ENCODE measurements around the gene TMEM182. TPM values are rescaled to one million over a fixed set of nuclear protein-coding genes. Genes with fewer than 3 reads are reported as not detected.

Gene TMEM182
- total RNA-seq, 4 donors from 2014 or later, result 3.7 to 3.8 TPM; not detected in 2

GRCh38 chr2:102748107-102748506 lies 13.7 kb upstream of the TMEM182 start:
- Histone ChIP-seq H3K27ac (no peak overlapping the region), H3K4me1 (no peaks in the 10 kb centered on the region), H3K36me3 (no peaks in the 10 kb centered on the region), H3K9me3 (no peaks in the 10 kb centered on the region), H3K4me3 (no peak overlapping the region), H3K27me3 (no peaks in the 10 kb centered on the region)
- WGBS, 2 donors (ENCODE audit: low coverage in 1 of 2), result 87 to 96% methylated on average over 2 to 4 of the region's 4 CpGs
- intact Hi-C loops (cut with DNase I; ENCODE audit: low total_unique reads), result no loop called here
- in situ Hi-C loops (cut with MboI; ENCODE audit: low pct_ligation_motif_present in 1 of 4, low pct_unique_long_range_greater_than_20kb in 1 of 4, low sequenced_read_pairs in 3 of 4), result no loop called here
- no peak for DNase-seq
- TF ChIP-seq POLR2A (IDR thresholded peaks at IDR 0.05), result no peak
- TF ChIP-seq EP300 (IDR thresholded peaks at IDR 0.05; ENCODE audit: low read depth), result no peak
- TF ChIP-seq CTCF (IDR thresholded peaks at IDR 0.05), result no peak
- no peak for TF ChIP-seq POLR2AphosphoS5 (IDR thresholded peaks at IDR 0.05)

GRCh38 chr2:102749938-102750337 lies 11.9 kb upstream of the TMEM182 start:
- 79 to 83% methylated on average over 3 of the region's 3 CpGs for WGBS, 2 donors (ENCODE audit: low coverage in 1 of 2)
- in situ Hi-C loops (cut with MboI; ENCODE audit: low pct_ligation_motif_present in 1 of 4, low pct_unique_long_range_greater_than_20kb in 1 of 4, low sequenced_read_pairs in 3 of 4) (loop anchor here in 2 of 4 donors (10.0 kb wide), 1 partner anchor 55 kb away; no protein-coding TSS in a partner anchor), intact Hi-C loops (cut with DNase I; ENCODE audit: low total_unique reads) (no loop called here)
- TF ChIP-seq POLR2AphosphoS5 (IDR thresholded peaks at IDR 0.05) (no peak), CTCF (IDR thresholded peaks at IDR 0.05) (no peak), POLR2A (IDR thresholded peaks at IDR 0.05) (no peak), EP300 (IDR thresholded peaks at IDR 0.05; ENCODE audit: low read depth) (no peak)
- Histone ChIP-seq H3K4me3 (no peak overlapping the region), H3K27me3 (no peaks in the 10 kb centered on the region), H3K9me3 (no peaks in the 10 kb centered on the region), H3K4me1 (no peaks in the 10 kb centered on the region), H3K27ac (no peak overlapping the region), H3K36me3 (no peaks in the 10 kb centered on the region)
- DNase-seq, result no peak

GRCh38 chr2:102753563-102754159 lies 8.2 kb upstream of the TMEM182 start:
- H3K27me3 ChIP-seq, result no peaks in the 10 kb centered on the region
- TF ChIP-seq CTCF (IDR thresholded peaks at IDR 0.05) (peak; percentile 65 to 86 (median 79)), POLR2AphosphoS5 (IDR thresholded peaks at IDR 0.05) (no peak)
- 69 to 70% methylated on average over 7 of the region's 7 CpGs for WGBS, 2 donors (ENCODE audit: low coverage in 1 of 2)
- no peaks in the 10 kb centered on the region for H3K4me1 ChIP-seq
- no peak overlapping the region for H3K4me3 ChIP-seq
- no peak overlapping the region for H3K27ac ChIP-seq
- in situ Hi-C loops (cut with MboI; ENCODE audit: low pct_ligation_motif_present in 1 of 4, low pct_unique_long_range_greater_than_20kb in 1 of 4, low sequenced_read_pairs in 3 of 4) (loop anchor here in 2 of 4 donors (10.0 kb wide), 1 partner anchor 51 kb away; no protein-coding TSS in a partner anchor), intact Hi-C loops (cut with DNase I; ENCODE audit: low total_unique reads) (no loop called here)
- peak; percentile 13 for DNase-seq
- no peaks in the 10 kb centered on the region for H3K36me3 ChIP-seq
- H3K9me3 ChIP-seq, result no peaks in the 10 kb centered on the region

GRCh38 chr2:102754456-102755145 lies 7.2 kb upstream of the TMEM182 start:
- no peak for DNase-seq
- intact Hi-C loops (cut with DNase I; ENCODE audit: low total_unique reads), result no loop called here
- H3K9me3 ChIP-seq, result no peaks in the 10 kb centered on the region
- TF ChIP-seq EP300 (IDR thresholded peaks at IDR 0.05; ENCODE audit: low read depth) (no peak), POLR2AphosphoS5 (IDR thresholded peaks at IDR 0.05) (no peak), CTCF (IDR thresholded peaks at IDR 0.05) (no peak), POLR2A (IDR thresholded peaks at IDR 0.05) (no peak)
- no peaks in the 10 kb centered on the region for H3K4me1 ChIP-seq
- in situ Hi-C loops (cut with MboI; ENCODE audit: low pct_ligation_motif_present in 1 of 4, low pct_unique_long_range_greater_than_20kb in 1 of 4, low sequenced_read_pairs in 3 of 4), result loop anchor here in 2 of 4 donors (10.0 kb wide), 1 partner anchor 50 kb away; no protein-coding TSS in a partner anchor
- no peaks in the 10 kb centered on the region for H3K36me3 ChIP-seq
- 84 to 89% methylated on average over 3 of the region's 3 CpGs for WGBS, 2 donors (ENCODE audit: low coverage in 1 of 2)
- H3K4me3 ChIP-seq, result no peak overlapping the region
- H3K27me3 ChIP-seq, result no peaks in the 10 kb centered on the region
- no peak overlapping the region for H3K27ac ChIP-seq
